IPS-NIHi11 (cell line): ENCODE measurements around the gene RAI2.

Source experiments
- DNase-seq: peaks from one replicate; pipeline ENCODE4 v3.0.0; 2012; ENCODE audit warnings: mixed read lengths, low spot score

RAI2 gene

DNA sequence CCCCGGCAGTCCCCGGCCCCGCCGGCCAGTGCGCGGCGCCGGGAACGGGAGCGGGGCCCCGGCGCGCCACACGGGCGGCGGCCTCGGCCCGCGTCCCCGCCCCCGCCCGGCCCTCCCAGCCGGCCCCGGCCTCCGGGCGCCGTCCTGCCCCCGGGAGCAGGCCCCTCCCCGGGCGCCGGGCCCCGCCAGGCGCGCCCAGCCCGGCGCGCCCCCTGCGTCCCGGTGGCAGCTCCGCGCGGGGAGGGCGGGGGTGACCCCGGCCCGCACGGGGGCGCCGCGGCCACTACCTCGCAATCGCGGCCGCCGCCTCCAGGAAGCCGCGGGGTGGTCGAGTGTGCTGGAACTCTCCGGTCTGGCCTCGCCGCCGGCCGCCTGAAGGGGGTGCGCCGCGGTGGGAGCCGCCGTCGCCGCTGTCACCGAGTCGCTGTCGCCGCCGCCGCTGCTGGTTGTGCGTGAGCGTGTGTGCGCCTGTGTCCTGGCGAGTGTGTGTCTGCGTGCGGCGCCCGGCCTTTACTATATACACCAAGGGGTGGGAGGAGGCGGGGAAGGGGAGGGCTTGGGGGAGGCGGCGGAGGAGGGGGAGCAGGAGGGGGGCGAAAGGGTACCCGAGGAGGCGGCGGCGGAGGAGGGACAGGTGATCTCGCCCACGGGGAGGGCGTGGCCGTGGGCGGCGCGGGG lies at the start of gene RAI2:
RAI2 (minus strand) TSS at position 488 of the 678 bp plus-strand sequence. CDS start 59,288 bp downstream, outside the sequence.
- peak; percentile 58 for DNase-seq

DNA sequence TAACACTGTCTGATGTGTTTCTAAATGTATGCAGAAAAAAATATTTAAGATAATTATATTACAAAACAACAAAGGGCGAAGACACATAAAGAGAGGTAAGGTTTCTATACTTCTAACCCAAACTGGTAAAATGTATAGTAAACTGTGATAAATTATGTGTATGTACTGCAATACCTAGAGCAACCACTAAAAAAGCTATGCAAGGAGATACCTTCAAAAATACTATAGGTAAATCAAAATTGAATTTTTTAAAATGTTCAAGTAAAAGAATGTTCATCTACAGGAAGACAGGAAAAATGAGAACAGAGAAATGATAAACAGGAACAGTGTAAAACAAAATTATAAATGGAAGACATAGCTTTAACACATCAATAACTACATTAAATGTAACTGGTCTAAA lies 27.3 kb upstream of the RAI2 start:
- no peak for DNase-seq

GRCh38 chrX:17882680-17883079 lies 21.6 kb upstream of the RAI2 start:
- DNase-seq: no peak

DNA sequence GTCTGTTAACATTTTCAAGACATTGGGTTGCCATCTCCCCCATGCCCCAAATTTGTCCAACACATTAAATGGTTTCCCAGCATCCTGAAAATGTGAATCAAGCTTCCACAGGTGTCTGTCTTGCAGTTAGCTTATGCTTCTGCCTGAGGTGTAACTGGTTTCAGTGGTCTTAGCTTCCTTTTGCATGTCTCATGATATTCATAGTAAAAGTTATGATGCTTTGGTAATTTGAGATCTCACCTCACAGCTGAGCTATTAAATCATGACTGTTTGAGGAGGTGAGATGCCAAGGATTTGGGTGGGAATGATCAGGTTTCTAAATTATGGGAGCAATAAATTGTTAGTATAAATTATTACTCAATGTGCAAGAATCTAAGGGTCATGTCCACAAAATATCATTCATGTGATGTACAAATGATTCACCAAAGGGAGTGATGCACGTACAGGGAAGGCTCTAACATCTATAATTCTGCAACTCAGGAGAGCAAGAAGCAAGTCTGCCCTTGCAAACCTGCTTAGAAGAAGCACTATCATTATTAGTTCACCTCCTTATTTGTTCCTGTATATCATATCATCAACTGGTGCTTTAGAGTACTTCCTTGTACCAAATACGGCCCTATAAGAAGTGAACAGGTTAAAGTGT lies 17.1 kb upstream of the RAI2 start:
- no peak for DNase-seq

- DNase-seq: no peak
Measured at GRCh38 chrX:17876135-17876534, 15.0 kb upstream of the RAI2 start.

GRCh38 chrX:17869580-17869979 lies 8.5 kb upstream of the RAI2 start:
- no peak for DNase-seq

DNA sequence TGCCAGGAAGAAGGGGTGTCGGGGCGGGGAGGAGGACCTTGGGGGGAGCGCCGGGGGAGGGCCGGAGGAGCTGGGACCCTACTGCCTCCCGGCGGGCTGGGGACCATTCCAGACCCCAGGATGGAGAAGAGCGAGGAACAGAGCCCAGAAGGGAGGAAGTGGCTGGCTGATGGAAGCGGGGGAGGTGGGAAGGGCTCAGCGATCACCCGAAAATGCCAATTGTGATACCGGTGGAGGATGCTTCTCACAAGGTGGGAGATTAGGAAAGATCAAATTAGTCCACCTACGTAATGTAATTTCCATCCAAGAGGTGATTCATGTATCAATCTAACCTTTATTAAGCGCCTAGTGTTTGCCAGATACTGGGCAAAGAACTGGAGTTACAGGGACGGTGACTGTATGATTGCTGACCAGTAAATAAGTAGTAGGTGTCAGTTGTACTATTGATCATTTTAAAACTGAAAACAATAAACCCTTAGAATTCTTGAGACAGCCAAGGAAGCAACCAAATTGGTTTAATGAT lies 452 bp upstream of the RAI2 start:
- peak; percentile 29 for DNase-seq

DNA sequence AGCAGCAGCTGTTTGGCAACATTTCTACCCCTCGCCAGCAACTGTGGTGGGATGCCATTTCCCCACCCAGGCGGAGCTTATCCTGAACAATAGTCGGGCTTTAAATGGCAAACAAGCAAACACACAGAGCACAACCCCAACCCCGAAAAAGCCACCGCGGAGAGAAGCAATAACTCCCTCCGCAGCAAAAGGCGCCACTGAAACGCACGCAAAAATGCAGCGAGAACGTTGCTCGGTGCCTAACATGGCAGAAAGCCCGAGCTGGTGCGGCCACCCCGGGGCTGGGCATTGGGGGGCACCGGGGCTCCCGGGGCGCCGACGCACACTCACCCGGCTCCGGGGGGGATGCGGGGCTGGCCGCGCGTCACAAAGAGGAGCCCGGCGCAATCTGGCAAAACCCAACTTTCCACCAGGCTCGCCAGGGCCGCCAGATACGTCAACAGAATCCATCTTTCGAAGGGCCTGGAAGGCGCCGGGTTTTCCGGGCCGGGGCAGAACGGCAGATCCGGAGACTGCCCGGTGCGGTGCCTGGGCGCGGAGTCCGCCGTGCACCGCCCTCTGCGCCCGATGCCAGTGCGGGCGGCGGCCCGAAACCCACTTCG lies 818 bp downstream of the RAI2 start:
- DNase-seq: peak; percentile 15

DNA sequence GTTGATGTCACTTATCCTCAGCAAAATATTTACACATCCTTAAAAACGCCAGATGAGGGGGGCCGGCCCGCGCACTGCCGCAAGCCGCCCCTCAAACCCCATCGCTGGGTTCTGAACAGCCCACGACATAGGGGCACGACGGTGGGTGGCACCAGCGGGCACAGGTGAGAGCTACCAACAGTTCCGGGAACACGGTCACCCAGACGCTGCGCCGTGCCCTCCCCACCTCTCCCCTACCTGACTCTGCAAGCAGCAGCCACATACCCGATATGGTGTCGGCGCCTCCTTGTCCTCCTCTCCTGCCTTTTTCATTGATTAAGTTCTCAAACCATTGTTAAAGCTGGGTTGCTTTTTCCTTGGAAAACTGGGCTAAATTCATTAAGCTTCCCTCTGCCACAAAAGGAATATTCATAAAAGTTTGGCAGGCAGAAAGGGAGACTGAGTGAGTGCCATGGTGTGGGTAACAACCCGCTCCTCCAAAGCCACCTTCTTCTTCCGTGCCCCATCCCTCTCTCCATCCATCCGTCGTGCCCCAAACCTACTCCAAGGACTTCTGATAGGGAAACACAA lies 1.4 kb downstream of the RAI2 start:
- no peak for DNase-seq

DNA sequence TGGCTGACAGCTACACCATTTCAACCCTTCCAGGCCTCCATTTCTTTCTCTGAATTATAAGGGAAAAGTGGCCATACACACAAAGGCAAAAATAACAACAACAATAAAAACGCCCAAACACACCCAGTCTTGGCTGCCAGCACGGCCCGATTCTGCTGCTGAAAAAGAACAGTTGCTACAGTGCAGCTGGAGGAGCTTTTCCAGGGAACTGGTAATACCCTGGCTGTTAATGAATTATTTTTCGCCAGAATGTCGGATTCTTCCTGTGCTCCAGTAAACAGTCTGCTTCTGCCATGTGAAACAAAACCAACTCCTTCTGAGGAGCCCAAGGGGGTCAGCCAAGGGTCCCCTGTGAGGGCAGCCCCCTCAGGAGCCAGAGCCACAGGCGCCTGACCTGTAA lies 6.6 kb downstream of the RAI2 start:
- no peak for DNase-seq

GRCh38 chrX:17854069-17854468 lies 7.0 kb downstream of the RAI2 start:
- DNase-seq: no peak

DNA sequence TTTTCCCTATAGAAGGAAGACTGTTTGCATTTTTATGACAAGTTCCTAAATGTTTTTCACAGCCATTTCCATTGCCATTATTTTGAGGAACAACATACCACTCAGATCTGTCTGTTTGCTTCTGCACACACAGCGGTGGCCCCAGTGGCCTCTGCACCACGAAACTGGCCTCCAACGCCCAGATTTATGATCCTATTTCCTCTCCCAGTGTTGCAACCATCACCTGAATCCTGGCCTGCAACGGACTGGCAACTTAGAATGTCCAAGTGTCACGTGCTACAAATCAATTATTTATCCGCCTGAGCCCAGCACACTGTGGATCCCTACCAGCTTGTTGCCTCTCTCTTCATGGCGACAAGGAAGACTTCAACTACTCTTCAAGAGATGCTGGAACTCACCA lies 9.2 kb downstream of the RAI2 start:
- no peak for DNase-seq

- no peak for DNase-seq
Measured at GRCh38 chrX:17848545-17849265, 12.4 kb downstream of the RAI2 start.

- no peak for DNase-seq
Measured at GRCh38 chrX:17846045-17846444, 15.1 kb downstream of the RAI2 start.

DNA sequence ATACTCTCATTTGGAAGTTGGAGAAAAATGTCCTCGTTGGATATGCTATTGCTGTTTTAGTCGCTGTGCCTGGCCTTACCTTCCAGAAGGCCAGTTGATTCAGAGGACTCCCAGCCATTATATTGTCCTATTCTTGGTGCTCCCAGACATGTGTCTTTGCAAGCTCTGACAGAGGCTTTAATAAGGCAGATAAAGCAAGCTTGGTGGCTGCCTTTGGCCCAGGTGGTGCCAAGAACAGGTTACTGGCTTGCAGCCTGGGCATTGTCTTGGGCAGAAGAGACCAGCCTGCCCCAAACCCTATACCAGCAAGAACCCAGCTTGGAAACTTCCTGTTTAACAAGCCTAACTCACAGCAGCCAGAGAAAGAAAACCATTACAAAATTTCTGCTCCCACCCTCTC lies 16.9 kb downstream of the RAI2 start:
- no peak for DNase-seq

DNA sequence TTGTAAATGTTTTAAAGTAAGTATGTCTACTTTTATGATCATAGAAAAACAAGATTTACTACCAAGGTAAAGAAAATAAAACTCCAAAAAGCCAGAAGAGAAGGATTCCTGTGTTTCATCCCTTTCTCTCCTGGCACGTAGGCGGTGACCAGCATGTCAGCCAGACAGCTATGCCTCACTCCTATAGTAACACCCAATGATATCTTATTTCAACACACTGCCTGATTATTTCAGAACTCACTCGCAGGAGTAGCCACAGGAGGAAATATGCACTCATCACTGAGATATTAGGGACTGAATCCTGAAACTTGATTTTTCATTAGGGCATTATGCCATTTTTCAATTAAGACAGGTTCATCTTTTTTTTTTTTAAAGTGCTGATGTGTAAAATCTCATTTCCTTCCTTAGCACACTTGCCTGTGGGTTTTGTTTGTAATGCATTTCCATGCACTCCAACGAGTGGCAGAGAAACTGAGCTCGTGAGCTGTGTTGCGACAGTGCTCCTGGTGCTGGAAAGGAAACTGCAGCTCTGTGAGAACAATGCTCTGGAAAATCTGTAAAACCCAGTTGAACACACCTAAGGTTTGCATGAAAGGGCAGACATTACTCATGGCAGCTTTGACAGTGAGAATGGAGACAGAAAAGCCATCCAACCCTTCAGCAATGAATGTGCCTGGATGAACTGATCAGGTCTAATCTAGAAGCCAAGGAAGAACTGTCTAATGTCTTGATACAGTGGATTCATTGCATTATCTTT lies 18.2 kb downstream of the RAI2 start:
- DNase-seq: no peak

GRCh38 chrX:17839269-17839668 lies 21.8 kb downstream of the RAI2 start:
- no peak for DNase-seq

- no peak for DNase-seq
Measured at GRCh38 chrX:17836830-17837229, 24.3 kb downstream of the RAI2 start.

DNA sequence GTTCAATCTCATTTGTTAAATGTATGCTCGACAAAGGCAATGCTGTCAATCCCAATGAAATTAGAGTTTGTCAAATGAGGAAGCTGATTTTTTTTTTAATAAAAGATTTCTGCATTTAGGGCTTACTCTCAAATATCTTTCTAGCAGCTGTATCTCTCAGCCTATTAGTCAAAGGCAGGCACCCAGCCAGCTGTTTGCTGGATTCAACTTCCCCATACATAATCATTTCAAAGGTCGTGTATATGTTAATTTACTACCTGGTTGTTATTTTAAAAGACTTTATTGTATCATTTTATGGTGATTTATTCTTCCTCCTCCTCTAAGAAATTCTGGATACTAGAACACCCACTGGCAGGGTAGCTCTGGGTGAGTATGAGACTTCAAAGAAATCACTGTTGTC lies 27.1 kb downstream of the RAI2 start:
- DNase-seq: no peak

DNA sequence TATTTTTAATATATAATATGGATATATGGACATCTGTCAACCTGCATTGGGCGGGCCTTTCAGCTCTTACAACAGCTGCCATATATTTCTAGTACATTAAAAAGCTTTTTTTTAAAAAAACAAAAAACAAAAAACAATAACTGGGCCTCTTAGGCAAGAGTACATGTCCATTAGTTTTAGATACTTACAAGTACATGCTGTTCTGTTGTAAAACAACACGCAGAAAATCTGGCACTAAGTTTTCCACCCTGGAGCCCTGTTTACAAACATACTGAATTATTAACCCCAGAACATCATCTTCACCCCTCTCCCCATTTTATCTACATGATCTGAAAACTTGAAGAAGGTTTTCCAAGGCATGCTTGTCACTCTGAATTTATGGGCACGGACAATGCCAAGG lies 29.8 kb downstream of the RAI2 start:
- no peak for DNase-seq

GRCh38 chrX:17830211-17830610 lies 30.9 kb downstream of the RAI2 start:
- no peak for DNase-seq

DNA sequence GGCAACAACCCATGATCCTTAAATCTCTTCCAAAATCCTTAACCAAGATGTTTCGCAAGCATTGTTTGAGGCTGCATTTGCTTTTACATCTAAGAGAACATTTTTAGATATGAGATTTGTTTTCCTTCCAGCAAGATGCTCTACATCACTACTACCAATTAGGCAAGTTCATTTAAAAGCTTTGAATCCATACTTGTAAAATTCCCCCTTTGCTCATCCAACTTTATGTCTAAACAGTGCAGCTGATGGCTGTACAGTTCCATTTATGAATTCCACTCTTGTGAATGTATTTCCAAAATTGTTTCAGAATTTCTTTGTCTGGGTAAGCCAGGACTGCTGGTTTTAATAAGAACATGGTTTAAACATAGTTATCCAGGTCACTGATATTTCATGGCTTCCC lies 31.5 kb downstream of the RAI2 start:
- DNase-seq: no peak
